K562 (cell line): ENCODE data around the gene PPAT. TPM values are rescaled to one million over a fixed set of nuclear protein-coding genes. Genes with fewer than 3 reads are reported as not detected.

Experiments
- ARID3A ChIP-seq: IDR thresholded peaks from 2 replicates; pipeline ENCODE4 v1.6.1; 2012; ENCODE audit warnings: low read depth, low read length, improper control_type of control experiment, borderline replicate concordance
- CBFA2T3 ChIP-seq: fragments of 450-650 bp; IDR thresholded peaks from 2 replicates; pipeline ENCODE4 v1.6.1; 2017
- CLOCK ChIP-seq: fragments of 250-450 bp; sonication (Bioruptor Pico); IDR thresholded peaks from 2 replicates; pipeline ENCODE4 v1.4.0; 2020; ENCODE audit warnings: mild to moderate bottlenecking, moderate library complexity, borderline replicate concordance
- CREB1 ChIP-seq, 2 experiments: sonication (generic) in 1 of 2; formaldehyde crosslinking in 1 of 2; IDR thresholded peaks; 2 replicates each; pipeline versions ENCODE4 v1.6.1 to v1.8.0; 2012 to 2022; ENCODE audit warnings: inconsistent platforms in 1 of 2, mild to moderate bottlenecking in 1 of 2, missing genetic modification reagents in 1 of 2, moderate library complexity in 1 of 2
- DIDO1 ChIP-seq: fragments of 450-650 bp; IDR thresholded peaks from 2 replicates; pipeline ENCODE4 v1.6.1; 2016; ENCODE audit warnings: low read depth, missing biosample characterization, missing genetic modification characterization
- ETV1 ChIP-seq: fragments of 450-650 bp; conservative IDR thresholded peaks from 2 replicates; pipeline ENCODE4 v1.6.1; 2016; ENCODE audit warnings: missing genetic modification characterization, control low read depth, low read depth, missing compliant biosample characterization
- FOSL1 ChIP-seq: fragments of 200-800 bp; sonication (Bioruptor generic); conservative IDR thresholded peaks from 2 replicates; pipeline ENCODE4 v1.6.1; 2016; ENCODE audit warnings: missing genetic modification characterization, missing compliant biosample characterization
- PRDM10 ChIP-seq: fragments of 450-650 bp; IDR thresholded peaks from 2 replicates; pipeline ENCODE4 v1.6.1; 2018; ENCODE audit not compliant: partially characterized antibody
- SMAD3 ChIP-seq: fragments of 450-650 bp; formaldehyde crosslinking; conservative IDR thresholded peaks from 2 replicates; pipeline ENCODE4 v1.4.0; 2020; ENCODE audit warnings: mild to moderate bottlenecking
- THAP12 ChIP-seq: fragments of 250-450 bp; sonication (Bioruptor Pico); IDR thresholded peaks from 2 replicates; pipeline ENCODE4 v1.9.0; 2021; ENCODE audit warnings: mild to moderate bottlenecking, inconsistent platforms
- ZEB2 ChIP-seq: fragments of 450-650 bp; IDR thresholded peaks from 2 replicates; pipeline ENCODE4 v1.6.1; 2016
- ZKSCAN8 ChIP-seq: fragments of 200-800 bp; sonication (Bioruptor generic); IDR thresholded peaks from 2 replicates; pipeline ENCODE4 v1.6.1; 2016; ENCODE audit warnings: missing genetic modification characterization, missing compliant biosample characterization
- ZNF12 ChIP-seq: sonication (generic); formaldehyde crosslinking; IDR thresholded peaks from 2 replicates; pipeline ENCODE4 v1.4.0; 2020; ENCODE audit warnings: mild to moderate bottlenecking, missing genetic modification reagents
- ZNF121 ChIP-seq: sonication (generic); formaldehyde crosslinking; conservative IDR thresholded peaks from 2 replicates; pipeline ENCODE4 v1.8.0; 2022; ENCODE audit warnings: missing genetic modification reagents
- polyA plus RNA-seq, 8 experiments: library from polyadenylated mRNA; depleted of rRNA in 4 of 8; stranded (reverse) in 5 of 8; unstranded in 3 of 8; fragments of >200 nt; fragmentation: Nextera tagmentation in 2 of 8; fragmentation: Illumina TruSeq in 1 of 8; extraction: Ambion mirVana in 2 of 8; extraction: Trizol in 1 of 8; gene quantifications; 2 replicates each; pipeline versions ENCODE4 v1.2.1 to v1.2.3, GENCODE V29; 2011 to 2014; ENCODE audit warnings: inconsistent platforms in 1 of 8, missing spikeins in 1 of 8
- total RNA-seq, 7 experiments: library from RNA; depleted of rRNA in 6 of 7; stranded (reverse); fragments of >200 nt in 6 of 7; fragmentation: Illumina TruSeq in 2 of 7; extraction: Trizol in 2 of 7; gene quantifications; 2 replicates each; pipeline versions ENCODE4 v1.2.1 to v1.2.3, GENCODE V29; 2011 to 2021; ENCODE audit warnings: low replicate concordance in 1 of 7

PPAT gene
- total and polyA plus RNA-seq, 9 of the 15 experiments (the other 6 are each of a cell fraction or from before 2014, with no cell fraction given): 36.2 to 75.8 (median 55.5) TPM

- TF ChIP-seq THAP12 (peak; percentile 74; the same call in 1 of the 2 replicates), ETV1 (tag) (no peak; the same call in 1 of the 2 replicates), ZEB2 (0 out of 2 replicates have a peak, but pooled peaks have one; percentile 17), CLOCK (no peak), ZNF121 (no peak), FOSL1 (tag) (no peak), ZKSCAN8 (no peak), SMAD3 (no peak), ARID3A (no peak), DIDO1 (tag) (no peak), ZNF12 (CRISPR knock-in tag) (no peak), PRDM10 (peak; percentile 99), CREB1 (IDR thresholded peaks at IDR 0.05) (no peak; the same call in 1 of the 2 replicates), CREB1 (CRISPR knock-in tag; IDR thresholded peaks at IDR 0.05) (peak; percentile 73), CBFA2T3 (peak; percentile 78)
Observed at GRCh38 chr4:56435140-56435926, at the start of gene PPAT (continued).
